Measurements from ENCODE around the gene DHRS9. TPM values are rescaled to one million over a fixed set of nuclear protein-coding genes. Genes with fewer than 3 reads are reported as not detected.

DHRS9 gene
- total and polyA plus RNA-seq, 4 donors = 1.5 to 17.2 (median 4.0) TPM

- Histone ChIP-seq H3K9me3 (ENCODE audit: control insufficient read depth in 4 of 4, insufficient read depth in 3 of 4, low read length in 3 of 4) (no peaks in the 10 kb centered on the region), H3K4me1 (ENCODE audit: control insufficient read depth in 5 of 5, insufficient read depth in 5 of 5, low read length in 5 of 5) (peaks cover 0 to 4% (median 0%) of the 10 kb centered on the region in 5 donors), H3K4me3 (no peak overlapping the region), H3K27me3 (ENCODE audit: control insufficient read depth in 3 of 3, insufficient read depth in 3 of 3, low read length in 2 of 3) (no peaks in the 10 kb centered on the region), H3K36me3 (ENCODE audit: control insufficient read depth in 4 of 4, insufficient read depth in 4 of 4, low read length in 4 of 4) (no peaks in the 10 kb centered on the region), H3K27ac (ENCODE audit: low read depth in 1 of 2, low read length in 1 of 2) (peak overlapping the region in 1 of 2 donors; percentile 55), H3K9ac (ENCODE audit: insufficient read depth in 1 of 2, low read length in 2 of 2) (no peak overlapping the region)
- ATAC-seq (ENCODE audit: insufficient read depth, low FRiP score) (no peak), DNase-seq (no peak)
- WGBS, 2 donors = 77 to 86% methylated on average over 6 of the region's 6 CpGs
- TF ChIP-seq, protein P1, sequence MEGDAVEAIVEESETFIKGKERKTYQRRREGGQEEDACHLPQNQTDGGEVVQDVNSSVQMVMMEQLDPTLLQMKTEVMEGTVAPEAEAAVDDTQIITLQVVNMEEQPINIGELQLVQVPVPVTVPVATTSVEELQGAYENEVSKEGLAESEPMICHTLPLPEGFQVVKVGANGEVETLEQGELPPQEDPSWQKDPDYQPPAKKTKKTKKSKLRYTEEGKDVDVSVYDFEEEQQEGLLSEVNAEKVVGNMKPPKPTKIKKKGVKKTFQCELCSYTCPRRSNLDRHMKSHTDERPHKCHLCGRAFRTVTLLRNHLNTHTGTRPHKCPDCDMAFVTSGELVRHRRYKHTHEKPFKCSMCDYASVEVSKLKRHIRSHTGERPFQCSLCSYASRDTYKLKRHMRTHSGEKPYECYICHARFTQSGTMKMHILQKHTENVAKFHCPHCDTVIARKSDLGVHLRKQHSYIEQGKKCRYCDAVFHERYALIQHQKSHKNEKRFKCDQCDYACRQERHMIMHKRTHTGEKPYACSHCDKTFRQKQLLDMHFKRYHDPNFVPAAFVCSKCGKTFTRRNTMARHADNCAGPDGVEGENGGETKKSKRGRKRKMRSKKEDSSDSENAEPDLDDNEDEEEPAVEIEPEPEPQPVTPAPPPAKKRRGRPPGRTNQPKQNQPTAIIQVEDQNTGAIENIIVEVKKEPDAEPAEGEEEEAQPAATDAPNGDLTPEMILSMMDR (IDR thresholded peaks at IDR 0.05; ENCODE audit: control extremely low read depth, extremely low read depth) = no peak
These were observed 18.5 kb downstream of the DHRS9 start for GRCh38 chr2:169087757-169088379.

DNA sequence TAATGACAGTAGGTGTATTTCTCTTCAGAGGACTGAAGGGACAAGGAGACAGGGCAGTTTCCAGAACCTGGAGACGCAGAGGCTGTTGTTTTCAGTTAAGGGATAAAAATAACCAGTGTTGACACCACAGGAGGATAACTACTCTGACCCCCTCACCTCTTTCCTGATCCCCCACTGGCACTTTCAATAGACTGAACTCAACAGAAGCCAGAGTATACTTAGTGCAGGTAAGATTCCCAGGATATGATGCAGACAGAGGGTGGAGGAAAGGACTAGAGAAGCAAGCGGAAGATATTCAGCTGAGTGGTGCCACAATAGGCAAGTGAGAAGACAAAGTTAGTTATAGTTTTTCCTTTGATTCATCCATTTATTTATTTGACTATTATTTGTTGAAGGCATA is 19.8 kb downstream of the DHRS9 start:
- 79 to 81% methylated on average over 2 of the region's 2 CpGs for WGBS, 2 donors

GRCh38 chr2:169090133-169090820 is 20.9 kb downstream of the DHRS9 start:
- 51 to 72% methylated on average over 6 of the region's 6 CpGs for WGBS, 2 donors
- peaks cover 0 to 4% (median 0%) of the 10 kb centered on the region in 5 donors for H3K4me1 ChIP-seq (ENCODE audit: control insufficient read depth in 5 of 5, insufficient read depth in 5 of 5, low read length in 5 of 5)
- no peaks in the 10 kb centered on the region for H3K27me3 ChIP-seq (ENCODE audit: control insufficient read depth in 3 of 3, insufficient read depth in 3 of 3, low read length in 2 of 3)
- no peaks in the 10 kb centered on the region for H3K9me3 ChIP-seq (ENCODE audit: control insufficient read depth in 4 of 4, insufficient read depth in 3 of 4, low read length in 3 of 4)
- TF ChIP-seq, protein P1 (IDR thresholded peaks at IDR 0.05; ENCODE audit: control extremely low read depth, extremely low read depth) = no peak
- H3K9ac ChIP-seq (ENCODE audit: insufficient read depth in 1 of 2, low read length in 2 of 2) = no peak overlapping the region
- no peak overlapping the region for H3K4me3 ChIP-seq
- peak overlapping the region in 1 of 2 donors; percentile 67 for H3K27ac ChIP-seq (ENCODE audit: low read depth in 1 of 2, low read length in 1 of 2)
- no peak for DNase-seq
- H3K36me3 ChIP-seq (ENCODE audit: control insufficient read depth in 4 of 4, insufficient read depth in 4 of 4, low read length in 4 of 4) = no peaks in the 10 kb centered on the region
- ATAC-seq (ENCODE audit: insufficient read depth, low FRiP score) = no peak

More for the DNA sequence above, 19.8 kb downstream of the DHRS9 start:
- no peak for ATAC-seq (ENCODE audit: insufficient read depth, low FRiP score)
- peak overlapping the region in 1 of 2 donors; percentile 17 for H3K27ac ChIP-seq (ENCODE audit: low read depth in 1 of 2, low read length in 1 of 2)
- no peak overlapping the region for H3K4me3 ChIP-seq
- no peaks in the 10 kb centered on the region for H3K9me3 ChIP-seq (ENCODE audit: control insufficient read depth in 4 of 4, insufficient read depth in 3 of 4, low read length in 3 of 4)
- TF ChIP-seq, protein P1 (IDR thresholded peaks at IDR 0.05; ENCODE audit: control extremely low read depth, extremely low read depth) = no peak
- H3K27me3 ChIP-seq (ENCODE audit: control insufficient read depth in 3 of 3, insufficient read depth in 3 of 3, low read length in 2 of 3) = no peaks in the 10 kb centered on the region
- no peak overlapping the region for H3K9ac ChIP-seq (ENCODE audit: insufficient read depth in 1 of 2, low read length in 2 of 2)
- peaks cover 0 to 4% (median 0%) of the 10 kb centered on the region in 5 donors for H3K4me1 ChIP-seq (ENCODE audit: control insufficient read depth in 5 of 5, insufficient read depth in 5 of 5, low read length in 5 of 5)
- no peaks in the 10 kb centered on the region for H3K36me3 ChIP-seq (ENCODE audit: control insufficient read depth in 4 of 4, insufficient read depth in 4 of 4, low read length in 4 of 4)
- no peak for DNase-seq
